Astrocyte (in vitro differentiated cells and primary cell): Measurements from ENCODE around the gene NFAT5.

Source experiments
- EZH2 ChIP-seq: IDR thresholded peaks from 2 replicates; pipeline ENCODE4 v1.6.1; 2012; ENCODE audit warnings: mild to moderate bottlenecking, low read length, inconsistent platforms; ENCODE audit not compliant: insufficient read depth
- TF ChIP-seq, protein P1 (sequence below): IDR thresholded peaks from 2 replicates; pipeline ENCODE4 v1.5.1; 2011; ENCODE audit warnings: low read depth, mild to moderate bottlenecking, inconsistent platforms, low read length, moderate library complexity; ENCODE audit not compliant: insufficient read depth

DNA sequence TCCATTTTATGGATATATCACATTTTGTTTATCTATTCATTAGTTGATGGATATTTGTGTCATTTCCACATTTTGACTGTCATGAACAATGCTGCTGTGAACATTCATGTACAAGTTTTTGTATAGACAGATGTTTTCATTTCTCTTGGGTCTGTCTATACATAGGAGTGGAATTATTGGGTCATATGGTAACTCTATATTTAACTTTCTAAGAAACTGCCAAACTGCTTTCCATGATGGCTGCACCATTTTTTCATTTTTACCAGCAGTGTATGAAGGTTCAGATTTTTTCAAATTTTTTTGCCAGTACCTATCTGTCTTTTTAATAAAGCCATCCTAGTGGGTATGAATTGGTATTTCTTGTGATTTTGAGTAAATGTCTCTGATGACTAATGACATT, 15.5 kb downstream of the NFAT5 start:
- TF ChIP-seq, protein P1, sequence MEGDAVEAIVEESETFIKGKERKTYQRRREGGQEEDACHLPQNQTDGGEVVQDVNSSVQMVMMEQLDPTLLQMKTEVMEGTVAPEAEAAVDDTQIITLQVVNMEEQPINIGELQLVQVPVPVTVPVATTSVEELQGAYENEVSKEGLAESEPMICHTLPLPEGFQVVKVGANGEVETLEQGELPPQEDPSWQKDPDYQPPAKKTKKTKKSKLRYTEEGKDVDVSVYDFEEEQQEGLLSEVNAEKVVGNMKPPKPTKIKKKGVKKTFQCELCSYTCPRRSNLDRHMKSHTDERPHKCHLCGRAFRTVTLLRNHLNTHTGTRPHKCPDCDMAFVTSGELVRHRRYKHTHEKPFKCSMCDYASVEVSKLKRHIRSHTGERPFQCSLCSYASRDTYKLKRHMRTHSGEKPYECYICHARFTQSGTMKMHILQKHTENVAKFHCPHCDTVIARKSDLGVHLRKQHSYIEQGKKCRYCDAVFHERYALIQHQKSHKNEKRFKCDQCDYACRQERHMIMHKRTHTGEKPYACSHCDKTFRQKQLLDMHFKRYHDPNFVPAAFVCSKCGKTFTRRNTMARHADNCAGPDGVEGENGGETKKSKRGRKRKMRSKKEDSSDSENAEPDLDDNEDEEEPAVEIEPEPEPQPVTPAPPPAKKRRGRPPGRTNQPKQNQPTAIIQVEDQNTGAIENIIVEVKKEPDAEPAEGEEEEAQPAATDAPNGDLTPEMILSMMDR, result no peak
- no peak for TF ChIP-seq EZH2
